ENCODE data around the gene C1QB.

C1QB gene

GRCh38 chr1:22612671-22613571, 40.1 kb upstream of the C1QB start:
- DNase-seq (ENCODE audit: low read depth), result no peak
- TF ChIP-seq CTCF (conservative IDR thresholded peaks at IDR 0.05; ENCODE audit: low read depth, low read length), result no peak

GRCh38 chr1:22613572-22613918, 39.5 kb upstream of the C1QB start:
- no peak for DNase-seq (ENCODE audit: low read depth)
- no peak for TF ChIP-seq CTCF (conservative IDR thresholded peaks at IDR 0.05; ENCODE audit: low read depth, low read length)
- H3K4me3 ChIP-seq (ENCODE audit: low read length), result no peak overlapping the region

More at GRCh38 chr1:22612671-22613571, 40.1 kb upstream of the C1QB start:
- H3K4me3 ChIP-seq (ENCODE audit: low read length), result no peak overlapping the region

- no peak overlapping the region for H3K4me3 ChIP-seq (ENCODE audit: low read length)
- DNase-seq (ENCODE audit: low read depth), result no peak
- no peak for TF ChIP-seq CTCF (conservative IDR thresholded peaks at IDR 0.05; ENCODE audit: low read depth, low read length)
Measured at GRCh38 chr1:22613951-22614350, 39.1 kb upstream of the C1QB start.

- TF ChIP-seq CTCF (conservative IDR thresholded peaks at IDR 0.05; ENCODE audit: low read depth, low read length), result no peak
- no peak for DNase-seq (ENCODE audit: low read depth)
- no peak overlapping the region for H3K4me3 ChIP-seq (ENCODE audit: low read length)
Measured at GRCh38 chr1:22615886-22616285, 37.1 kb upstream of the C1QB start.

- TF ChIP-seq CTCF (conservative IDR thresholded peaks at IDR 0.05; ENCODE audit: low read depth, low read length), result no peak
- DNase-seq (ENCODE audit: low read depth), result no peak
- H3K4me3 ChIP-seq (ENCODE audit: low read length), result no peak overlapping the region
Measured at GRCh38 chr1:22616571-22616970, 36.5 kb upstream of the C1QB start.

- DNase-seq (ENCODE audit: low read depth), result no peak
- H3K4me3 ChIP-seq (ENCODE audit: low read length), result no peak overlapping the region
- TF ChIP-seq CTCF (conservative IDR thresholded peaks at IDR 0.05; ENCODE audit: low read depth, low read length), result no peak
Measured at GRCh38 chr1:22618056-22618455, 35.0 kb upstream of the C1QB start.

GRCh38 chr1:22619252-22619651, 33.8 kb upstream of the C1QB start:
- H3K4me3 ChIP-seq (ENCODE audit: low read length), result no peak overlapping the region
- no peak for TF ChIP-seq CTCF (conservative IDR thresholded peaks at IDR 0.05; ENCODE audit: low read depth, low read length)
- DNase-seq (ENCODE audit: low read depth), result no peak
